GM12872 (cell line): ENCODE measurements around the gene RAB4A.

Source experiments
- TF ChIP-seq, protein P1 (sequence below): IDR thresholded peaks from 3 replicates; pipeline ENCODE4 v1.5.1; 2011; ENCODE audit warnings: low read depth, mild to moderate bottlenecking, low read length, moderate library complexity; ENCODE audit not compliant: insufficient read depth

The RAB4A gene

DNA sequence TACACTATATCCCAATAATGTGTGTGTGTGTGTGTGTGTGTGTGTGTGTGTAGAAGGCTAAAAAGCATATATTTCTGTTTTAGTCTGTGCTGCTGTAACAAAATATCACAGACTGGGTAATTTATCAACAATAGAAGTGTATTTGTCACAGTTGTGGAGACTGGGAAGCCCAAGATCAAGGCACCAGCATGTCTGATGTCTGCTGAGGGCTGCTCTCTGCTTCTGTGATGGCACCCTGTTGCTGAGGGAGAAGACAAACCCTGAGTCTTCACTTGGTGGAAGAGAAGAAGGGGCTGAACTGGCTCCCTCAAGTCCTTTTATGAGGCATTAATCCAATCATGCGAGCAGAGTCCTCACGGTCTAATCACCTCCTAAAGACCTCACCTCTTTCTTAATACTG, 23.0 kb upstream of the RAB4A start:
- TF ChIP-seq, protein P1, sequence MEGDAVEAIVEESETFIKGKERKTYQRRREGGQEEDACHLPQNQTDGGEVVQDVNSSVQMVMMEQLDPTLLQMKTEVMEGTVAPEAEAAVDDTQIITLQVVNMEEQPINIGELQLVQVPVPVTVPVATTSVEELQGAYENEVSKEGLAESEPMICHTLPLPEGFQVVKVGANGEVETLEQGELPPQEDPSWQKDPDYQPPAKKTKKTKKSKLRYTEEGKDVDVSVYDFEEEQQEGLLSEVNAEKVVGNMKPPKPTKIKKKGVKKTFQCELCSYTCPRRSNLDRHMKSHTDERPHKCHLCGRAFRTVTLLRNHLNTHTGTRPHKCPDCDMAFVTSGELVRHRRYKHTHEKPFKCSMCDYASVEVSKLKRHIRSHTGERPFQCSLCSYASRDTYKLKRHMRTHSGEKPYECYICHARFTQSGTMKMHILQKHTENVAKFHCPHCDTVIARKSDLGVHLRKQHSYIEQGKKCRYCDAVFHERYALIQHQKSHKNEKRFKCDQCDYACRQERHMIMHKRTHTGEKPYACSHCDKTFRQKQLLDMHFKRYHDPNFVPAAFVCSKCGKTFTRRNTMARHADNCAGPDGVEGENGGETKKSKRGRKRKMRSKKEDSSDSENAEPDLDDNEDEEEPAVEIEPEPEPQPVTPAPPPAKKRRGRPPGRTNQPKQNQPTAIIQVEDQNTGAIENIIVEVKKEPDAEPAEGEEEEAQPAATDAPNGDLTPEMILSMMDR: no peak

DNA sequence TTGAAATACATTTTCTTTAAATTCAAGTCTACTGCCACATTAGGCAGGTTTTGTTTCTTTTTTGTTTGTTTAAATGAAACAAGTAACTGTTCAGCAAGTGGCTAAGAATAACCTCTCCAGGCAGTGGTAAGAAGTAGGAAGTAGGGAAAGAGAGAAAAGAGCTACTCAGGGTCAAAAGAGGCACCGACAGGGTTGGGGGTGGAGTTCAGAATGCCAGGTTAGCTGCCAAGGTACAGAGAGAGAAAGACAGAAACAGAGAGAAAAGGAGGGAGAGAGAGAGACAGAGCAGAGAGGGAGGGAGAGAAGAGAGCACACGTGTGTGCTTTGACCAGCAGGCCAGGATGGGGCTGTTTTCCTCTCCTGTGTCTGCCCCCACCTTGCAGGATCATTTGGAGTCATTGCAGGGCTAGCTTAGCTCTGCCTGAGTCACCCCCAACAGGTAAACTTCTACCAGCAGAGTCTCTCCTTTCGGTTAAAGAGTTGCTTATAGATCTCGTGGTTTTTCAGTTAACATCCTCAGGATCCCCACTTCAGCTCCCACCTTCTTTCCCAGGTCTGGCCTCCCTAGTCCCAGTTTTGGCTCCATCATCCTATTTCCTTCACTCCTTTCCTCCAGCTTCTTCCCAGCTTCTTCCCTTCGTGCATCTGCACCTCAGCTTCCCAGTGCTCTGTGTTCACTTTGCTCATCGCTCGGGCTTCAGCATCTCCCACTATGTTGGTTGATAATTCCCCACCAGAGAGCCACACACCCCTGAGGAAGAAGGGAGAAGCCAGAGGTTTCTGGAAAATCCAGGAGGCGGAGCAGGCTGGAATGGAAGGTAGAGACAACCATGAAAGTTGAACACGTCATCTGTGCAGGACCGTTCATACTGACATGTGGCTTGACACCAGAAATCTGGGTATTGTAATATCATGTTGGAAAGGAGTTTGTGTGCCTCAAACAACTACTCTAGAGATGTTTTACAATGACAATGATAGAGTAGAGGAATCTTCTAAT, 21.8 kb upstream of the RAB4A start:
- TF ChIP-seq, protein P1: no peak

DNA sequence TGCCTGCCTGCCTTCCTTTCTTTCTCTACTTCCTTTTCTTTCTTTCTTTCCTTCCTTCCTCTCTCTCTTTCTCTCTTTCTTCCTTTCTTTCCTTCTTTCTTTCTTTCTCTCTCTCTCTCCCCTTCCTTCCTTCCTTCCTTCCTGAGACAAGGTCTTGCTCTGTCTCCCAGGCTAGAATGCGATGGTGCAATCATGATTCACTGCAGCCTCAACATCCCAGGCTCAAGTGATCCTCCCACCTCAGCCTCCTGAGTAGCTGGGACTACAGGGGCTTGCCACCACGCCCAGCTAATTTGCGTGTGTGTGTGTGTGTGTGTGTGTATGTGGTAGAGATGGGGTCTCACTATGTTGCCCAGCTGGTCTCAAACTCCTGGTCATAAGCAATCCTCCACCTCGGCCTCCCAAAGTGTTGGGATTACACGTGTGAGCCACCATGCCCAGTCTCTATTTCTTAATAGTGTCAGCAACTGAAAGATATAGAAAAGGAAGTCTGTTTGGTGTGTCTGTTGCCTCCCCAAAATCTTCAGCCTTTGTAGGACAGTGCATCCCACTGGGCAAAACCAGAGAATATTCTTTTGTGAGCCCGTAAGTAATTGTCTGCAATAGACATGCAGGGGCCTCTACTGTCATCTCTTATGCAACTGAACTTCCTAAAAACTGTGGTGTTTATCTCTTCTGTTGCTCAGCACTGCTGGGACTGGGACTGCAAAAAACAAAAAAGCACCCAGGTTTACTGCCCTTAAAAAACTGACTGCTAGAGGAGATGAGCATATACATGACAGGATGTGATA, 20.9 kb upstream of the RAB4A start:
- TF ChIP-seq, protein P1: no peak

DNA sequence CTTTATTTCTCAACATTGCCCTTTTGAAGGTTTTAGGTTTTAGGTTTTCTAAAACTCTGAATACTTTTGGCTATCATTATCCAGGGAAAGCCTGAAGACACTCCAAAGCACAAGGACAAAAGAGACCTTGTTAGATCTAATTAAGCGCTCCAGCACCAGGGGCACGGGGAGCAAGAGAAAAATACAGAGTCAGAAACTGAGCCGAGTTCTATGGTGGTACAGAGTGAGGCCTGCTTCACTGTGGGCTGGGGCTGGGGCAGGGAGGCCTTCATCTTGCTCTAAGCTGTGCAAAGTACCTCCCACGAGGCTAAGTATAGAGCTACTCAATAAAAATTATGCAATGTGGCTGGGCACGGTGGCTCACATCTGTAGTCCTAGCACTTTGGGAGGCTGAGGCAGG, 19.7 kb upstream of the RAB4A start:
- TF ChIP-seq, protein P1: no peak

DNA sequence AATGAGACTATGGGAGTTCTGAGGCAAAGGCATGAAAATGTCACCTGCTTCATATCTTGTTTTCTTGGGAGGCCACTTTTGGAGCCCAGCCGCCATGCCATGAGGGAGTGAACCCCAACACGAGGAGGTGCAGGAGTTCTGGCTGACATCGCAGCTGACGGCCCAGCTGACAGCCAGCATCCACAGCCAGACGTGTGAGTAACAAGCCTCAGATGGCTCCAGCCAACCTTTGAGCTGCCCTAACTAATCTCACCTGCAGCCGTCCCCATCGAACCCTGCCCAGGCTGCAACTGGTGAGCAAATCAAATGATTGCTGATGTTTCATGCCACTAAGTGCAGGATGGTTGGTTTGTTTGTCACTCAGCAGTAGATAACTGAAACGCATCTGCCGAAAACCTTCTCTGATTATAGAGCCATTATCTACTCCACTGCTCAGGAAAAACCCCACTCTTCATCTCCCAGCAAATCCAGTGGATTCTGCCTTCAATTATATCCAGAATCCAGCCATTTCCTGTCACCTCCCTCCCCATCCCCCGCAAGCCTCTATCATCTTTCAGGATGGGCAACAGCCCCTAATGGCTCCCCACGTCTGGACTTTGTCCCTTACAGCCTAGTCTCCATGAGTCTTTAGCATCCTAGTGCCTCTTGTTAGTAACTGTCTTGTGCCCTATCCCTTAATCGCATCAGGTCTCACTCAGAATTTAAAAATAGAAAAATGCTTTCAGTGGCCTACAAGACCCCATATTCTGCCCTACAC, 18.5 kb upstream of the RAB4A start:
- TF ChIP-seq, protein P1: no peak

DNA sequence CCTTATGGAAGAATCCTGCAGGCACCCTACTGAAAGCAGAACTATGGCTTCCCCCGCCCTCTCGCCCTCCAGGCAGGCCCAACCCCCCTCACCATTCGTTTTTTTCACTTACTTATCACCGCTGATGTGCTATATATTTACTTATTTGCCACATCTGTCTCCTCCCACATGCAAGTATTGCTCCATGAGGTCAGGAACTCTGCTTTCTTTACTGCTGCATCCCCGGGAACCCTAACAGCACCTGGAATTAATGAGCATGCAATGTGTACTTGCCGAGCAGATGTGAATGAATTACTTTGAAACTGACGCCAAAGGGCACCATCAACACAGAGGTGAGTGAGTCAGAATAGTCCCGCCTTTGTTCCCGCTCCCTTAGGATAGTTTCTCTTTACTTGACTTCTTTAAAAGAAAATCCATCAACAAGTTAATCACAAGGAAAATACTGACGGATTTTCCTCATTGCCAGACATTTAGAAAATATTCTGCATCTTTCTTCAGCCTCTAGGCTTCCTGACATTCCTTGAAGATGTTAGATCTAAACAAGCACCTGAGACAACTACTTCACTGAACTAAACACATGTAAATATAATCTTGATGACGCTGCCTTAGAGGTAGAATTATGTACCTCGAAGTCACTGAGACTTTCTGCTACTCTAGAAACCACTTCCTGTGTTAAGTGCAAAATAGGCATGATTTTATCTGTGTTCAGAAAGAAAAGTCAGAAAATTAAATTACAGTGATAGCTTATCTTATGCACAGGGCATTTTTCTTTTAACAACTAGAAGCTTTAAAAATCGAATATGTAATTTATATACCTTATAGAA, 17.5 kb upstream of the RAB4A start:
- TF ChIP-seq, protein P1: no peak
